ENCODE data around the gene LAMA3.

DNA sequence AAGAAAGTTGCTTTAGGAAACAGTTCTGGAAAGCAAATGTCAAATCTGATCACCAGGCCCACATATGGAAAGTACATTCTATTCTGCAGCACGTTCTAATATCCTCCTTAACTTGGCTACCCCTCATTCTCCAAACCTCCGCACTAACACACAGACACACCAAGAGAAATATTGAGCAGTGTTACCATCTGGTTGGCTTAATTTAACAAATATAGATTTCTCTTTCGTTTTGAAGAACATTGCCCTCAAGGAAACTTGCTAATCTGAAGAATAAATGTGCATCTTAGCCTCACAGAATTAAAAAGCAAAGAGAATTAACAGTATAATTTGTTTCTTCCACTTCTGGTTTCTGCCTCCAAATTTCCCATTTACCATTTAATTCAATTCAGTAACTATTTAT lies 252.5 kb downstream of the LAMA3 start:
- TF ChIP-seq, protein P1, sequence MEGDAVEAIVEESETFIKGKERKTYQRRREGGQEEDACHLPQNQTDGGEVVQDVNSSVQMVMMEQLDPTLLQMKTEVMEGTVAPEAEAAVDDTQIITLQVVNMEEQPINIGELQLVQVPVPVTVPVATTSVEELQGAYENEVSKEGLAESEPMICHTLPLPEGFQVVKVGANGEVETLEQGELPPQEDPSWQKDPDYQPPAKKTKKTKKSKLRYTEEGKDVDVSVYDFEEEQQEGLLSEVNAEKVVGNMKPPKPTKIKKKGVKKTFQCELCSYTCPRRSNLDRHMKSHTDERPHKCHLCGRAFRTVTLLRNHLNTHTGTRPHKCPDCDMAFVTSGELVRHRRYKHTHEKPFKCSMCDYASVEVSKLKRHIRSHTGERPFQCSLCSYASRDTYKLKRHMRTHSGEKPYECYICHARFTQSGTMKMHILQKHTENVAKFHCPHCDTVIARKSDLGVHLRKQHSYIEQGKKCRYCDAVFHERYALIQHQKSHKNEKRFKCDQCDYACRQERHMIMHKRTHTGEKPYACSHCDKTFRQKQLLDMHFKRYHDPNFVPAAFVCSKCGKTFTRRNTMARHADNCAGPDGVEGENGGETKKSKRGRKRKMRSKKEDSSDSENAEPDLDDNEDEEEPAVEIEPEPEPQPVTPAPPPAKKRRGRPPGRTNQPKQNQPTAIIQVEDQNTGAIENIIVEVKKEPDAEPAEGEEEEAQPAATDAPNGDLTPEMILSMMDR (IDR thresholded peaks at IDR 0.05), result no peak
- no peak for TF ChIP-seq POLR2A (IDR thresholded peaks at IDR 0.05)
